Measurements from ENCODE around the gene TPX2.
"Not testable (repeated sequence)": the region's sequence is repeated elsewhere in the genome, so short reads cannot be mapped to it uniquely, and the experiment has no call there.

The TPX2 gene

GRCh38 chr20:31808481-31808880 is 69.4 kb downstream of the TPX2 start:
- H3K27ac ChIP-seq = no peak overlapping the region
- DNase-seq (ENCODE audit: low read depth, low spot score) = no peak

GRCh38 chr20:31809661-31810060 is 70.6 kb downstream of the TPX2 start:
- H3K27ac ChIP-seq = no peak overlapping the region
- DNase-seq (ENCODE audit: low read depth, low spot score) = no peak

- DNase-seq (ENCODE audit: low read depth, low spot score) = no peak
- H3K27ac ChIP-seq = no peak overlapping the region
Measured at GRCh38 chr20:31811198-31811597, 72.1 kb downstream of the TPX2 start.

- no peak for DNase-seq (ENCODE audit: low read depth, low spot score)
- H3K27ac ChIP-seq = no peak overlapping the region
Measured at GRCh38 chr20:31811796-31812728, 73.0 kb downstream of the TPX2 start.

- no peak overlapping the region for H3K27ac ChIP-seq
- no peak for DNase-seq (ENCODE audit: low read depth, low spot score)
Measured at GRCh38 chr20:31813611-31814010, 74.5 kb downstream of the TPX2 start.

GRCh38 chr20:31814142-31814541 is 75.1 kb downstream of the TPX2 start:
- H3K27ac ChIP-seq; DNase-seq (ENCODE audit: low read depth, low spot score): not testable (repeated sequence)

- H3K27ac ChIP-seq = no peak overlapping the region
- no peak for DNase-seq (ENCODE audit: low read depth, low spot score)
Measured at GRCh38 chr20:31815408-31816188, 76.5 kb downstream of the TPX2 start.

GRCh38 chr20:31816221-31816620 is 77.1 kb downstream of the TPX2 start:
- H3K27ac ChIP-seq = no peak overlapping the region
- no peak for DNase-seq (ENCODE audit: low read depth, low spot score)

- no peak overlapping the region for H3K27ac ChIP-seq
- no peak for DNase-seq (ENCODE audit: low read depth, low spot score)
Measured at GRCh38 chr20:31817461-31817860, 78.4 kb downstream of the TPX2 start.

GRCh38 chr20:31818376-31818908 is 79.4 kb downstream of the TPX2 start:
- DNase-seq (ENCODE audit: low read depth, low spot score) = no peak
- no peak overlapping the region for H3K27ac ChIP-seq

- H3K27ac ChIP-seq = no peak within 1 kb of the TSS
- no peak for DNase-seq (ENCODE audit: low read depth, low spot score)
Measured at GRCh38 chr20:31819083-31819784, 80.1 kb downstream of the TPX2 start, which contains the start of gene MYLK2. TSS of gene MYLK2 (plus strand) at chr20:31819356. CDS start at chr20:31819581, 225 bp downstream.

GRCh38 chr20:31820228-31820627 is 81.1 kb downstream of the TPX2 start:
- no peak for DNase-seq (ENCODE audit: low read depth, low spot score)
- no peak overlapping the region for H3K27ac ChIP-seq

- H3K27ac ChIP-seq = no peak overlapping the region
- DNase-seq (ENCODE audit: low read depth, low spot score) = no peak
Measured at GRCh38 chr20:31821427-31821826, 82.3 kb downstream of the TPX2 start.

GRCh38 chr20:31822421-31823330 is 83.6 kb downstream of the TPX2 start:
- DNase-seq (ENCODE audit: low read depth, low spot score) = no peak
- H3K27ac ChIP-seq = no peak overlapping the region

GRCh38 chr20:31823360-31824124 is 84.5 kb downstream of the TPX2 start:
- no peak overlapping the region for H3K27ac ChIP-seq

GRCh38 chr20:31824125-31824485 is 85.0 kb downstream of the TPX2 start:
- no peak overlapping the region for H3K27ac ChIP-seq
- DNase-seq (ENCODE audit: low read depth, low spot score) = no peak

More at GRCh38 chr20:31823360-31824124, 84.5 kb downstream of the TPX2 start:
- DNase-seq (ENCODE audit: low read depth, low spot score) = no peak

GRCh38 chr20:31824554-31825313 is 85.6 kb downstream of the TPX2 start:
- no peak for DNase-seq (ENCODE audit: low read depth, low spot score)
- H3K27ac ChIP-seq = no peak overlapping the region

GRCh38 chr20:31826074-31826473 is 87.0 kb downstream of the TPX2 start:
- H3K27ac ChIP-seq = no peak overlapping the region
- no peak for DNase-seq (ENCODE audit: low read depth, low spot score)
